PC-3 (cell line): Measurements from ENCODE around the gene BMP8B.
"Not testable (repeated sequence)": the region's sequence is repeated elsewhere in the genome, so short reads cannot be mapped to it uniquely, and the experiment has no call there.

ENCODE experiments used
- CTCF ChIP-seq: fragments of 300-600 bp; sonication (generic); conservative IDR thresholded peaks from 2 replicates; pipeline ENCODE4 v1.5.1; 2017; ENCODE audit warnings: antibody characterized with exemption, low read depth, mild to moderate bottlenecking, low read length
- EZH2 ChIP-seq: fragments of 300-600 bp; sonication (generic); IDR thresholded peaks from one replicate; pipeline ENCODE4 v1.6.1; 2017; ENCODE audit warnings: antibody characterized with exemption, mild to moderate bottlenecking, low read length; ENCODE audit not compliant: unreplicated experiment
- EZH2phosphoT487 ChIP-seq: fragments of 300-600 bp; sonication (generic); IDR thresholded peaks from 2 replicates; pipeline ENCODE4 v1.6.1; 2018; ENCODE audit warnings: mild to moderate bottlenecking, antibody characterized with exemption, low read length, borderline replicate concordance

- TF ChIP-seq CTCF, EZH2, EZH2phosphoT487: not testable (repeated sequence)
Measured at GRCh38 chr1:39763619-39764374, 24.9 kb downstream of the BMP8B start.
